ENCODE data around the gene APOL3.
"Not testable (repeated sequence)": the region's sequence is repeated elsewhere in the genome, so short reads cannot be mapped to it uniquely, and the experiment has no call there.

The APOL3 gene

GRCh38 chr22:36160499-36160942 is at the start of gene APOL3:
Gene APOL3, minus strand, starts transcription at chr22:36160755. Its CDS starts 11,700 bp downstream, at chr22:36149055.
- Histone ChIP-seq H3K27me3 (ENCODE audit: control insufficient read depth, insufficient read depth, low read length) (no peaks in the 10 kb centered on the region), H3K9ac (ENCODE audit: low read depth, low read length) (no peak within 1 kb of the TSS), H3K4me3 (ENCODE audit: low read depth, low read length) (no peak within 1 kb of the TSS), H3K9me3 (ENCODE audit: control insufficient read depth, insufficient read depth, low read length) (no peaks in the 10 kb centered on the region), H3K4me1 (ENCODE audit: control insufficient read depth, insufficient read depth, low read length) (peaks cover 2% of the 10 kb centered on the region), H3K36me3 (ENCODE audit: control insufficient read depth, insufficient read depth, low read length) (no peaks in the 10 kb centered on the region)

DNA sequence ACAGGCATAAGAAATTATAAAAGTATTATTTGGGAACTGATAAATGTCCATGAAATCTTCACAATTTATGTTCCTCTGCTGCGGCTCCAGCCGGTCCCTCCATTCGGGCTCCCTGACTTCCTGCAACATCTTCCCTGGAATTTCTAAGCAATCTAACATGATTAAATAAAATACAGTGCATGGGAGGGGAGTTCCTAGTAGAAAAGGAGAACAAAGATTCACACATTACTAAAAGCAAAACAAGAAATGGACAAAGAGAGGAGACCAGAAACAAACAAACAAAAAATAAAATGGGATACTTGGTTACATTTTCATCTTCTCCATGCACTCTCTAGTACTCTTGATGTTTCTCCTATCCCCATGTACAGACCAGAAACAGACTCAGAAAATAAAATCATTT is 49.7 kb upstream of the APOL3 start:
- Histone ChIP-seq H3K4me1 (ENCODE audit: control insufficient read depth, insufficient read depth, low read length) (no peaks in the 10 kb centered on the region), H3K9ac (ENCODE audit: low read depth, low read length) (no peak overlapping the region), H3K4me3 (ENCODE audit: low read depth, low read length) (no peak overlapping the region), H3K36me3 (ENCODE audit: control insufficient read depth, insufficient read depth, low read length) (no peaks in the 10 kb centered on the region), H3K27me3 (ENCODE audit: control insufficient read depth, insufficient read depth, low read length) (no peaks in the 10 kb centered on the region), H3K9me3 (ENCODE audit: control insufficient read depth, insufficient read depth, low read length) (no peaks in the 10 kb centered on the region)

- H3K9me3 ChIP-seq (ENCODE audit: control insufficient read depth, insufficient read depth, low read length); H3K36me3 ChIP-seq (ENCODE audit: control insufficient read depth, insufficient read depth, low read length); H3K9ac ChIP-seq (ENCODE audit: low read depth, low read length); H3K4me1 ChIP-seq (ENCODE audit: control insufficient read depth, insufficient read depth, low read length); H3K27me3 ChIP-seq (ENCODE audit: control insufficient read depth, insufficient read depth, low read length); H3K4me3 ChIP-seq (ENCODE audit: low read depth, low read length): not testable (repeated sequence)
These were observed 48.9 kb upstream of the APOL3 start for GRCh38 chr22:36209488-36209908.

DNA sequence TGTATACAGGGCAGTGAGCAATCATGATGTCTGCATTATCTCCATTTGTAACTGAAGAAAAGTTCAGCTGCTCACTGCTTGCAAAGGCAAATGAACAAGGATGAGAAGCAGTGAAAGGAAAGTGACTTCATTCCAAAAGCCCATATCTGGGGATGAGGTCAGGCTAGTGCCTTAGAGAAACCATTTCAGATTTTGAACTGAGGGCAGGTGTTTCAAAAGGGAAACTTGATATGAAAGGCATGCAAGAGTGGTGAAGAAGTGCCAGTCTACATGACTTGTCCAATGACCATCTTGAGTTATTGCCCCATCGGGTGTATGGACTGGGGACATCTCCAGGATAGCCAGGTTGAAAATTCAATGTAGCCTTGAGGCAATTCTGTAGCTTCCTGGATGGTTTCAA is 48.4 kb upstream of the APOL3 start:
- Histone ChIP-seq H3K4me3 (ENCODE audit: low read depth, low read length) (no peak overlapping the region), H3K36me3 (ENCODE audit: control insufficient read depth, insufficient read depth, low read length) (no peaks in the 10 kb centered on the region), H3K27me3 (ENCODE audit: control insufficient read depth, insufficient read depth, low read length) (no peaks in the 10 kb centered on the region), H3K9me3 (ENCODE audit: control insufficient read depth, insufficient read depth, low read length) (no peaks in the 10 kb centered on the region), H3K4me1 (ENCODE audit: control insufficient read depth, insufficient read depth, low read length) (no peaks in the 10 kb centered on the region), H3K9ac (ENCODE audit: low read depth, low read length) (no peak overlapping the region)

- Histone ChIP-seq H3K4me1 (ENCODE audit: control insufficient read depth, insufficient read depth, low read length) (no peaks in the 10 kb centered on the region), H3K9me3 (ENCODE audit: control insufficient read depth, insufficient read depth, low read length) (no peaks in the 10 kb centered on the region), H3K4me3 (ENCODE audit: low read depth, low read length) (no peak overlapping the region), H3K9ac (ENCODE audit: low read depth, low read length) (no peak overlapping the region), H3K36me3 (ENCODE audit: control insufficient read depth, insufficient read depth, low read length) (no peaks in the 10 kb centered on the region), H3K27me3 (ENCODE audit: control insufficient read depth, insufficient read depth, low read length) (no peaks in the 10 kb centered on the region)
These were observed 47.7 kb upstream of the APOL3 start for GRCh38 chr22:36208162-36208765.

DNA sequence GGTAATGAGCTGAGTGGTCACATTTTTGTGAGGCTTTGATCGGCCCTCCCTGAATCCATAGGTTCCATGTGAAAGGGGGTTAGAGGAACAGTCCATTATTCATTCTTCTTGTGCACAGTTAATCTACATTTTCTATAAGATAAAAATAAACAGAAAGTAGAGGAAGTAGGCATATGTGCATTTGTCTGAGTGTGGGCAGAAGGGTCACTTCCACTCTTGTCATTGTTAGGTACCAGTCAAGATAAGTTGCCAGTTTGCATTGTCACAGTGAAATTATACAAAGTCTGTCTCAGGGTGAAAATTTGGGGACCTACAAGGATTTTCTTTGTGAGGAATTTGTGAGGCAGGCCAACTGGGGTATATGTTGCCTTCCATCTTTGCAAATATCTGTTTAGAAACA is 45.7 kb upstream of the APOL3 start:
- no peaks in the 10 kb centered on the region for H3K36me3 ChIP-seq (ENCODE audit: control insufficient read depth, insufficient read depth, low read length)
- H3K4me1 ChIP-seq (ENCODE audit: control insufficient read depth, insufficient read depth, low read length), result no peaks in the 10 kb centered on the region
- H3K9me3 ChIP-seq (ENCODE audit: control insufficient read depth, insufficient read depth, low read length), result no peaks in the 10 kb centered on the region
- H3K27me3 ChIP-seq (ENCODE audit: control insufficient read depth, insufficient read depth, low read length), result no peaks in the 10 kb centered on the region
- no peak overlapping the region for H3K4me3 ChIP-seq (ENCODE audit: low read depth, low read length)
- no peak overlapping the region for H3K9ac ChIP-seq (ENCODE audit: low read depth, low read length)

GRCh38 chr22:36205573-36205972 is 45.0 kb upstream of the APOL3 start:
- not testable (repeated sequence) for H3K27me3 ChIP-seq (ENCODE audit: control insufficient read depth, insufficient read depth, low read length); H3K9me3 ChIP-seq (ENCODE audit: control insufficient read depth, insufficient read depth, low read length); H3K4me3 ChIP-seq (ENCODE audit: low read depth, low read length); H3K4me1 ChIP-seq (ENCODE audit: control insufficient read depth, insufficient read depth, low read length); H3K9ac ChIP-seq (ENCODE audit: low read depth, low read length); H3K36me3 ChIP-seq (ENCODE audit: control insufficient read depth, insufficient read depth, low read length)

DNA sequence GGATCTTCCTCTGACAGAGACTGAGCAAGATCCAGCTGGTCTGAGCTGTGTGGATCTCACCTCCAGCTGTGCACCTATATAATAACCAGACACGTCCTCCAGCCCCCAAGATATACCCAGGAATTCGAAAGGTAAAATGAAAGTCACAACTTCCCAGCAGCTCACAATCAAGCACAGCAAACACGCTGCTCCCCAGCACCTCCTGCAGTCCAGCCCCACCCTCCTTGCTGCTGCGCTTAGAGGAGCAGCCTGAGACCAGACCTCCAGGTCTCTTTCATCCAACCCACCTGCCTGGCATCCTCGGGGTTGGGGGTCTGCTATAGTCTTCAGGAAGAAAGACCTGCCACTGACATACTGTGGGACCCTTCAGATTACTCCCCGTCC is 44.1 kb upstream of the APOL3 start:
- Histone ChIP-seq H3K4me3 (ENCODE audit: low read depth, low read length) (peak overlapping the region; percentile 3), H3K36me3 (ENCODE audit: control insufficient read depth, insufficient read depth, low read length) (no peaks in the 10 kb centered on the region), H3K4me1 (ENCODE audit: control insufficient read depth, insufficient read depth, low read length) (no peaks in the 10 kb centered on the region), H3K9ac (ENCODE audit: low read depth, low read length) (no peak overlapping the region), H3K9me3 (ENCODE audit: control insufficient read depth, insufficient read depth, low read length) (no peaks in the 10 kb centered on the region), H3K27me3 (ENCODE audit: control insufficient read depth, insufficient read depth, low read length) (no peaks in the 10 kb centered on the region)

- no peaks in the 10 kb centered on the region for H3K9me3 ChIP-seq (ENCODE audit: control insufficient read depth, insufficient read depth, low read length)
- no peaks in the 10 kb centered on the region for H3K4me1 ChIP-seq (ENCODE audit: control insufficient read depth, insufficient read depth, low read length)
- peak overlapping the region; percentile 3 for H3K4me3 ChIP-seq (ENCODE audit: low read depth, low read length)
- no peaks in the 10 kb centered on the region for H3K36me3 ChIP-seq (ENCODE audit: control insufficient read depth, insufficient read depth, low read length)
- H3K27me3 ChIP-seq (ENCODE audit: control insufficient read depth, insufficient read depth, low read length), result no peaks in the 10 kb centered on the region
- H3K9ac ChIP-seq (ENCODE audit: low read depth, low read length), result no peak overlapping the region
These were observed 43.6 kb upstream of the APOL3 start for GRCh38 chr22:36204001-36204631.

DNA sequence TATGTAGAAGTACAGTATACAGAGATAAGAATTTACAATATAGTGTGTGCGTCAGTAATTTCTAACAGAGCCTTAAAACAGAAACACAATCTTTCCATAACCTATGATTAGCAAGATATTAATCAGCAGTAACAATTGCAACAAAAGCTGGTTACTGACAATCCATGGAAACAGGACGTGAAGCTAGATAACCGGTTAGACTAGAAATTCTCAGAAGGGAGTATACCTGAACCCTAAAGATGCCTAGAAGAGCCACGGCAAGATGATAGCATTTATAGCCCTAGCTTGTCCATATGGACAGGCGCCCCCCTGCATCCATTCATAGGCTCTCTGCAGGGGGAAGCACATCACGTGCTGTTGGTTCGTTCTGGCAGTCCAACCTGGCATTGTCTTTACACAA is 42.9 kb upstream of the APOL3 start:
- not testable (repeated sequence) for H3K9ac ChIP-seq (ENCODE audit: low read depth, low read length); H3K9me3 ChIP-seq (ENCODE audit: control insufficient read depth, insufficient read depth, low read length)

GRCh38 chr22:36202906-36203305 is 42.4 kb upstream of the APOL3 start:
- H3K27me3 ChIP-seq (ENCODE audit: control insufficient read depth, insufficient read depth, low read length); H3K4me3 ChIP-seq (ENCODE audit: low read depth, low read length); H3K9ac ChIP-seq (ENCODE audit: low read depth, low read length); H3K9me3 ChIP-seq (ENCODE audit: control insufficient read depth, insufficient read depth, low read length); H3K4me1 ChIP-seq (ENCODE audit: control insufficient read depth, insufficient read depth, low read length); H3K36me3 ChIP-seq (ENCODE audit: control insufficient read depth, insufficient read depth, low read length): not testable (repeated sequence)

More for the DNA sequence above, 42.9 kb upstream of the APOL3 start:
- H3K4me3 ChIP-seq (ENCODE audit: low read depth, low read length); H3K27me3 ChIP-seq (ENCODE audit: control insufficient read depth, insufficient read depth, low read length); H3K36me3 ChIP-seq (ENCODE audit: control insufficient read depth, insufficient read depth, low read length); H3K4me1 ChIP-seq (ENCODE audit: control insufficient read depth, insufficient read depth, low read length): not testable (repeated sequence)

DNA sequence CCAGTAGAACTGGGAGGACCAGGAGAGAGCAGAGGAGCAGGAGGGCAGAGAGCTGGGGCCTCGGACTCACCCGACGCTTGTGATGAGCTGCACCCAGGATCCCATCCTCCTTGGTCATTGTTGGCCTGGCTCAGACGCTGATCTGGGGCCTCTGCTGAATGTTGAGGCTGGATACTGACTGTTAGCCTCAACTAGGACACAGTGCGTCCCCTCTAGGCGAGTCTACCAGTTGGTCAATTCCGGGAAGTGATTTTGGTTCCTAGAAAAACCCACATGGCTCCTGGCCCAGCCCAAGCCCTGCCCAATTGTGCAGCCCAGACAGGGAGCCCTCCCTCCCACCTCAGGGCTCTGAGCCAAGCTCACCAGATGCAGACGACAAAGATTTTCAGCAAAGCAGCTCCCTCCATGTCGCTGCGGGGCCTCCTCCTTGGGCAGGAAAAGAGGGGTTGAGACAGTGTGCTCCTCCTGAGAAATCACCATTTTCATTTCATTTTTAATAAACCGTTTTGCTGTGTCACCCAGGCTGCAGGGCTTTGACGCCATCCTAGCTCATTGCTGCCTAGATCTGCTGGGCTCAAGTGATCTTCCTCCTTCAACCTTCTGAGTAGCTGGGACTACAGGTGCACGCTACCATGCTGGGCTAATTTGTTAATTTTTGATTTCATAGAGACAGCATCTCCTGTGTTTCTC is 41.2 kb upstream of the APOL3 start, which contains the start of gene APOL4:
Gene APOL4, minus strand, starts transcription at position 180 of the 690 bp plus-strand sequence. Its CDS starts 75 bp downstream, at position 105.
- Histone ChIP-seq H3K4me3 (ENCODE audit: low read depth, low read length) (no peak within 1 kb of the TSS), H3K4me1 (ENCODE audit: control insufficient read depth, insufficient read depth, low read length) (peaks cover 9% of the 10 kb centered on the region), H3K27me3 (ENCODE audit: control insufficient read depth, insufficient read depth, low read length) (no peaks in the 10 kb centered on the region), H3K9ac (ENCODE audit: low read depth, low read length) (no peak within 1 kb of the TSS), H3K9me3 (ENCODE audit: control insufficient read depth, insufficient read depth, low read length) (no peaks in the 10 kb centered on the region), H3K36me3 (ENCODE audit: control insufficient read depth, insufficient read depth, low read length) (no peaks in the 10 kb centered on the region)
